ENCODE measurements around the gene EFNA4. TPM values are rescaled to one million over a fixed set of nuclear protein-coding genes. Genes with fewer than 3 reads are reported as not detected.

EFNA4 gene
- total and polyA plus RNA-seq, 2 donors from 2014 or later = 7.6 to 11.8 TPM

GRCh38 chr1:155015527-155016230 is 47.9 kb upstream of the EFNA4 start:
- DNase-seq = no peak
- no peak for FAIRE-seq
- TF ChIP-seq CTCF (IDR thresholded peaks at IDR 0.05; ENCODE audit: borderline replicate concordance, extremely low read depth, insufficient read depth) = no peak
- intact Hi-C loops (cut with DNase I) = no loop called here
- Histone ChIP-seq H3K4me3 (ENCODE audit: low read length in 3 of 3) (no peak overlapping the region), H3K27ac (ENCODE audit: low read depth in 2 of 2, low read length in 2 of 2) (peak overlapping the region in 1 of 2 donors; percentile 23), H3K9me3 (ENCODE audit: control insufficient read depth in 2 of 3, insufficient read depth in 1 of 3, low read length in 3 of 3) (no peaks in the 10 kb centered on the region), H3K27me3 (ENCODE audit: control insufficient read depth, insufficient read depth, low read length) (no peaks in the 10 kb centered on the region), H3K36me3 (ENCODE audit: control insufficient read depth in 2 of 3, insufficient read depth in 3 of 3, low read length in 3 of 3) (no peaks in the 10 kb centered on the region), H3K9ac (ENCODE audit: low read length in 3 of 3) (no peak overlapping the region), H3K4me1 (ENCODE audit: control insufficient read depth in 2 of 3, insufficient read depth in 2 of 3, low read depth in 1 of 3, low read length in 3 of 3) (peaks cover 0 to 38% (median 9%) of the 10 kb centered on the region in 3 donors)

GRCh38 chr1:155016231-155016831 is 47.2 kb upstream of the EFNA4 start:
- H3K9me3 ChIP-seq (ENCODE audit: control insufficient read depth in 2 of 3, insufficient read depth in 1 of 3, low read length in 3 of 3) = no peaks in the 10 kb centered on the region
- FAIRE-seq (no peak), DNase-seq (peak in 1 of 5 donors; percentile 81)
- TF ChIP-seq CTCF (IDR thresholded peaks at IDR 0.05; ENCODE audit: borderline replicate concordance, extremely low read depth, insufficient read depth) = no peak
- H3K4me1 ChIP-seq (ENCODE audit: control insufficient read depth in 2 of 3, insufficient read depth in 2 of 3, low read depth in 1 of 3, low read length in 3 of 3) = peaks cover 0 to 34% (median 9%) of the 10 kb centered on the region in 3 donors
- peak overlapping the region; percentile 41 to 83 for H3K27ac ChIP-seq (ENCODE audit: low read depth in 2 of 2, low read length in 2 of 2)
- intact Hi-C loops (cut with DNase I) = no loop called here
- H3K27me3 ChIP-seq (ENCODE audit: control insufficient read depth, insufficient read depth, low read length) = no peaks in the 10 kb centered on the region
- H3K9ac ChIP-seq (ENCODE audit: low read length in 3 of 3) = no peak overlapping the region
- H3K36me3 ChIP-seq (ENCODE audit: control insufficient read depth in 2 of 3, insufficient read depth in 3 of 3, low read length in 3 of 3) = no peaks in the 10 kb centered on the region
- H3K4me3 ChIP-seq (ENCODE audit: low read length in 3 of 3) = no peak overlapping the region

- Histone ChIP-seq H3K9me3 (ENCODE audit: control insufficient read depth in 2 of 3, insufficient read depth in 1 of 3, low read length in 3 of 3) (no peaks in the 10 kb centered on the region), H3K27me3 (ENCODE audit: control insufficient read depth, insufficient read depth, low read length) (no peaks in the 10 kb centered on the region), H3K4me1 (ENCODE audit: control insufficient read depth in 2 of 3, insufficient read depth in 2 of 3, low read depth in 1 of 3, low read length in 3 of 3) (peaks cover 0 to 28% (median 9%) of the 10 kb centered on the region in 3 donors), H3K4me3 (ENCODE audit: low read length in 3 of 3) (peak overlapping the region in 2 of 3 donors; percentile 37 to 42), H3K36me3 (ENCODE audit: control insufficient read depth in 2 of 3, insufficient read depth in 3 of 3, low read length in 3 of 3) (no peaks in the 10 kb centered on the region), H3K27ac (ENCODE audit: low read depth in 2 of 2, low read length in 2 of 2) (peak overlapping the region; percentile 41 to 83), H3K9ac (ENCODE audit: low read length in 3 of 3) (peak overlapping the region in 2 of 3 donors; percentile 32 to 58)
- intact Hi-C loops (cut with DNase I) = no loop called here
- peak; percentile 92 to 98 (median 95) for DNase-seq
- no peak for FAIRE-seq
- peak; percentile 99 for TF ChIP-seq CTCF (IDR thresholded peaks at IDR 0.05; ENCODE audit: borderline replicate concordance, extremely low read depth, insufficient read depth)
Measured at GRCh38 chr1:155017041-155017945, 46.2 kb upstream of the EFNA4 start.
